IMR-90 (cell line): ENCODE data around the gene COA1. TPM values are rescaled to one million over a fixed set of nuclear protein-coding genes. Genes with fewer than 3 reads are reported as not detected.

Source experiments
- ATAC-seq: fragments of 200-7000 bp; cut with Tn5 transposase; 2 replicates; pipeline ENCODE4 v1.9.1; 2020; ENCODE audit warnings: low read depth, mild to moderate bottlenecking, moderate library complexity
- BruUV-seq: library from RNA; stranded (reverse); fragments of 400-500 nt; replicated peaks from 2 replicates; lab custom pipeline; 2021; lab: Mats Ljungman, UMichigan
- CTCF ChIA-PET: fragments of 300-600 bp; formaldehyde crosslinking; extraction: SDS; loops from one replicate; lab custom pipeline; 2021; ENCODE audit warnings: antibody characterized with exemption; lab: Yijun Ruan, JAX
- POLR2A ChIA-PET: fragments of 300-600 bp; sonication (Branson Sonifier 250); formaldehyde crosslinking; loops from one replicate; lab custom pipeline; 2022; ENCODE audit warnings: antibody characterized with exemption; ENCODE audit not compliant: unreplicated experiment; lab: Charles Lee
- DNase-seq: peaks from one replicate; pipeline ENCODE4 v3.0.0; 2013
- H2AFZ ChIP-seq: replicated peaks from 2 replicates; pipeline ENCODE3; 2013; ENCODE audit warnings: low read length, mild to moderate bottlenecking; ENCODE audit not compliant: poor library complexity
- H2AK5ac ChIP-seq: 2 replicates; pipeline ENCODE4 v1.6.1; 2013; ENCODE audit warnings: low read depth, low read length, inconsistent platforms
- H2AK9ac ChIP-seq: replicated peaks from 2 replicates; pipeline ENCODE3; 2013; ENCODE audit warnings: mild to moderate bottlenecking, low read depth, low read length, moderate library complexity; ENCODE audit not compliant: poor library complexity
- H2BK120ac ChIP-seq: 2 replicates; pipeline ENCODE4 v1.6.1; 2013; ENCODE audit warnings: low read depth, low read length, inconsistent platforms
- H2BK15ac ChIP-seq: 3 replicates; pipeline ENCODE4 v1.6.1; 2013; ENCODE audit warnings: low read depth, low read length, inconsistent platforms
- H2BK20ac ChIP-seq: 2 replicates; pipeline ENCODE4 v1.6.1; 2013; ENCODE audit warnings: low read depth, mild to moderate bottlenecking, inconsistent platforms, low read length, moderate library complexity
- H2BK5ac ChIP-seq: 2 replicates; pipeline ENCODE4 v1.6.1; 2013; ENCODE audit warnings: mild to moderate bottlenecking, low read depth, low read length, inconsistent platforms; ENCODE audit not compliant: poor library complexity, severe bottlenecking
- H3K14ac ChIP-seq: replicated peaks from 2 replicates; pipeline ENCODE4 v1.6.1; 2013; ENCODE audit warnings: low read depth, low read length, inconsistent platforms
- H3K18ac ChIP-seq: 2 replicates; pipeline ENCODE4 v1.6.1; 2013; ENCODE audit warnings: low read depth, low read length, control low read depth
- H3K23ac ChIP-seq: 2 replicates; pipeline ENCODE4 v1.6.1; 2013; ENCODE audit warnings: low read depth, low read length, inconsistent platforms
- H3K27ac ChIP-seq: 2 replicates; pipeline ENCODE4 v1.5.1; 2013; ENCODE audit warnings: mild to moderate bottlenecking, control low read depth, low read length; ENCODE audit not compliant: insufficient read depth
- H3K27me3 ChIP-seq: 2 replicates; pipeline ENCODE4 v1.6.1; 2013; ENCODE audit warnings: low read length; ENCODE audit not compliant: control insufficient read depth, insufficient read depth
- H3K36me3 ChIP-seq: 2 replicates; pipeline ENCODE4 v1.6.1; 2013; ENCODE audit warnings: low read length, mixed read lengths; ENCODE audit not compliant: control insufficient read depth, insufficient read depth
- H3K4ac ChIP-seq: 2 replicates; pipeline ENCODE4 v1.6.1; 2013; ENCODE audit warnings: low read depth, low read length, inconsistent platforms
- H3K4me1 ChIP-seq: 2 replicates; pipeline ENCODE4 v1.6.1; 2013; ENCODE audit warnings: low read length, mixed read lengths; ENCODE audit not compliant: control insufficient read depth, insufficient read depth
- H3K4me2 ChIP-seq: 2 replicates; pipeline ENCODE4 v1.6.1; 2013; ENCODE audit warnings: low read depth, mild to moderate bottlenecking, control low read depth, low read length, moderate library complexity
- H3K4me3 ChIP-seq: 2 replicates; pipeline ENCODE4 v1.5.1; 2013; ENCODE audit warnings: low read depth, mild to moderate bottlenecking, control low read depth, low read length, moderate library complexity; ENCODE audit not compliant: insufficient read depth
- H3K56ac ChIP-seq: 2 replicates; pipeline ENCODE4 v1.6.1; 2013; ENCODE audit warnings: low read length, inconsistent platforms; ENCODE audit not compliant: insufficient read depth; ENCODE audit errors: extremely low read depth
- H3K79me1 ChIP-seq, 2 experiments: 2 replicates each; pipeline ENCODE4 v1.6.1; 2013; ENCODE audit warnings: low read length in 2 of 2, inconsistent platforms in 1 of 2, low read depth in 1 of 2
- H3K9ac ChIP-seq: 2 replicates; pipeline ENCODE4 v1.6.1; 2013; ENCODE audit warnings: low read depth, low read length, control low read depth
- H3K9me1 ChIP-seq: 2 replicates; pipeline ENCODE4 v1.6.1; 2013; ENCODE audit warnings: low read length, inconsistent platforms; ENCODE audit not compliant: insufficient read depth
- H3K9me3 ChIP-seq: 2 replicates; pipeline ENCODE4 v1.6.1; 2013; ENCODE audit warnings: low read length; ENCODE audit not compliant: control insufficient read depth, insufficient read depth
- H4K20me1 ChIP-seq: 2 replicates; pipeline ENCODE4 v1.6.1; 2013; ENCODE audit warnings: low read length, inconsistent platforms; ENCODE audit not compliant: insufficient read depth
- H4K5ac ChIP-seq: 2 replicates; pipeline ENCODE4 v1.6.1; 2013; ENCODE audit warnings: mild to moderate bottlenecking, low read depth, low read length, control low read depth
- H4K8ac ChIP-seq, 2 experiments: 2 replicates each; pipeline ENCODE4 v1.6.1; 2013; ENCODE audit warnings: low read depth in 2 of 2, low read length in 2 of 2, control low read depth in 1 of 2, inconsistent platforms in 1 of 2
- H4K91ac ChIP-seq: 2 replicates; pipeline ENCODE4 v1.6.1; 2013; ENCODE audit warnings: low read depth, low read length, inconsistent platforms; ENCODE audit not compliant: insufficient read depth
- FOS ChIP-seq: fragments of 150-350 bp; IDR thresholded peaks from 2 replicates; pipeline ENCODE4 v1.6.1; 2016; ENCODE audit warnings: low read depth, low read length
- MAFK ChIP-seq: IDR thresholded peaks from 2 replicates; pipeline ENCODE4 v1.6.1; 2012; ENCODE audit warnings: low read depth, low read length, improper control_type of control experiment
- MAZ ChIP-seq: IDR thresholded peaks from 2 replicates; pipeline ENCODE4 v1.6.1; 2012; ENCODE audit warnings: low read depth, mild to moderate bottlenecking, low read length, improper control_type of control experiment, moderate library complexity, borderline replicate concordance
- MXI1 ChIP-seq: IDR thresholded peaks from 2 replicates; pipeline ENCODE4 v1.6.1; 2012; ENCODE audit warnings: low read depth, mild to moderate bottlenecking, low read length, moderate library complexity, borderline replicate concordance
- POLR2A ChIP-seq: IDR thresholded peaks from 2 replicates; pipeline ENCODE4 v1.6.1; 2012; ENCODE audit warnings: mild to moderate bottlenecking, low read depth, low read length
- WGBS, 2 experiments: methylation state at CpG; one replicate each; pipeline versions ENCODE4 v1.1.5 to v1.1.7; 2013; ENCODE audit warnings: missing lambda C conversion rate in 2 of 2; ENCODE audit not compliant: insufficient read length in 1 of 2; ENCODE audit errors: extremely low coverage in 2 of 2; 5-methylcytosine and 5-hydroxymethylcytosine counted together
- dilution Hi-C: fragments of 300-500 bp; cut with HindIII; formaldehyde crosslinking; loops from one replicate; pipeline ENCODE4 v1.14.3; 2018; ENCODE audit warnings: low sequenced_read_pairs; ENCODE audit not compliant: unreplicated experiment
- in situ Hi-C: fragments of 300-500 bp; cut with MboI; formaldehyde crosslinking; loops from 3 replicates; pipeline ENCODE4 v1.14.3; 2019; ENCODE audit warnings: low sequenced_read_pairs, inconsistent platforms, mixed read lengths
- intact Hi-C: fragments of 100-400 bp; cut with micrococcal nuclease; formaldehyde crosslinking; loops from 2 replicates; pipeline ENCODE4 v1.10.0; 2022
- polyA plus RNA-seq, 3 experiments: library from polyadenylated mRNA; depleted of rRNA; stranded (reverse); fragments of >200 nt; gene quantifications; 2 replicates each; pipeline ENCODE4 v1.2.3, GENCODE V29; 2012; ENCODE audit warnings: low replicate concordance in 1 of 3
- total RNA-seq: library from RNA; depleted of rRNA; stranded (reverse); fragments of >200 nt; gene quantifications from 2 replicates; pipeline ENCODE4 v1.2.3, GENCODE V29; 2012

Gene COA1
- total and polyA plus RNA-seq, 2 of the 4 experiments (the other 2 are of a cell fraction), result 34.2 to 59.5 TPM

- no peak overlapping the region for H3K23ac ChIP-seq
- in situ Hi-C loops (no loop called here), dilution Hi-C loops (no loop called here), intact Hi-C loops (no loop called here)
- peaks cover 5 to 26% of the 10 kb centered on the region in 2 experiments; a peak in 3 of 4 replicates for H3K79me1 ChIP-seq
- ChIA-PET POLR2A (no interaction called here), CTCF (no interaction called here)
- peaks cover 8% of the 10 kb centered on the region; the same call in 1 of the 2 replicates for H3K9me1 ChIP-seq
- no peak overlapping the region for H3K56ac ChIP-seq
- no peak overlapping the region for H2BK15ac ChIP-seq
- no peak overlapping the region for H3K18ac ChIP-seq
- H3K4me1 ChIP-seq, result peaks cover 10% of the 10 kb centered on the region
- no peak for TF ChIP-seq MAZ
- no peak for TF ChIP-seq MXI1
- no peak for TF ChIP-seq MAFK
- no peak for TF ChIP-seq POLR2A
- TF ChIP-seq FOS, result no peak
- no peak overlapping the region for H2BK120ac ChIP-seq
- no CpG with 5 or more reads among the region's 3 CpGs for WGBS, 2 experiments
- H3K9ac ChIP-seq, result no peak overlapping the region
- peak overlapping the region; percentile 68; the same call in 1 of the 2 replicates for H2AK5ac ChIP-seq
- no peak overlapping the region for H2BK5ac ChIP-seq
- H3K27ac ChIP-seq, result no peak overlapping the region
- H3K4me2 ChIP-seq, result no peak overlapping the region
- H4K20me1 ChIP-seq, result no peaks in the 10 kb centered on the region; the same call in 1 of the 2 replicates
- no peak overlapping the region for H2BK20ac ChIP-seq
- no peaks in the 10 kb centered on the region for H3K27me3 ChIP-seq
- no peak overlapping the region for H3K14ac ChIP-seq
- ATAC-seq (no peak), DNase-seq (no peak)
- H2AK9ac ChIP-seq, result no peak overlapping the region
- H4K91ac ChIP-seq, result no peak overlapping the region
- no peaks in the 10 kb centered on the region for H3K36me3 ChIP-seq
- H3K4ac ChIP-seq, result no peak overlapping the region
- BruUV-seq, result no TSS peak
- H4K8ac ChIP-seq, result peak overlapping the region in 1 of 2 experiments; percentile 32; a peak in 1 of 4 replicates
- H2AFZ ChIP-seq, result no peak overlapping the region
- no peak overlapping the region for H3K4me3 ChIP-seq
- H3K9me3 ChIP-seq, result no peaks in the 10 kb centered on the region
- no peak overlapping the region for H4K5ac ChIP-seq
Observed at GRCh38 chr7:43763183-43763582, 33.9 kb upstream of the COA1 start.
